ENCODE data around the gene CYP2D6. TPM values are rescaled to one million over a fixed set of nuclear protein-coding genes. Genes with fewer than 3 reads are reported as not detected.
"Not testable (repeated sequence)": the region's sequence is repeated elsewhere in the genome, so short reads cannot be mapped to it uniquely, and the experiment has no call there.

The CYP2D6 gene
- total and polyA plus RNA-seq, 2 of the 13 experiments (the other 11 are each of a cell fraction or from before 2014, with no cell fraction given): 1.0 to 3.7 TPM

DNA sequence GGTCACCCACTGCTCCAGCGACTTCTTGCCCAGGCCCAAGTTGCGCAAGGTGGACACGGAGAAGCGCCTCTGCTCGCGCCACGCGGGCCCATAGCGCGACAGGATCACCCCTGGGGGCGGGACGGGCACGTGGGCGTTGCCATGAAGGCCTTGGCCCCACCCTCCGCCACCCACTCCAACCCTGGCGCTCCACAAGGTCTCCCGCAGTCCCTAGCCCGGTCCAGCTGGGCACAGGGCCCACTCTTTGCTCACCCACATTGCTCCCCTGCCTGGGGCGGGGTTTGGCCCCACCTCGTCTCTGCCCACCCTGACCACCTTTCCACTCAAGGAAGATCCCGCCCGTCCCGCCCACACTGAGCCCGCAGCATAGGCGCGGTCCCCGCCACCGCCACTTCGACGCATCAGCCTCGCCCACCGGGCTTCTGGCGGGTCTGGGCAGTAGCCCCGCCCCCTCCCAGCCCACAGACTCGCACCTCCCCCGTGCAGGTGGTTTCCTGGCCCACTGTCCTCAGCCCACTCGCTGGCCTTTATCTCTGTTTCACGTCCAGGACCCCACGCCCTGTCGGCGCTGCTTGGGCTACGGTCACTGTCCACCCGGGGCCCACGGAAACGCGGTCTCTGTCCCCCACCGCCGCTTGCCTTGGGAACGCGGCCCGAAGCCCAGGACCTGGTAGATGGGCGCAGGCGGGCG lies 12.3 kb upstream of the CYP2D6 start:
- DNase-seq (ENCODE audit: low spot score): no peak
- Histone ChIP-seq H3K4me2 (ENCODE audit: low read depth, low read length) (no peak overlapping the region), H3K9me3 (ENCODE audit: low read length) (no peaks in the 10 kb centered on the region), H4K20me1 (ENCODE audit: insufficient read depth, low read length) (no peaks in the 10 kb centered on the region), H3K9ac (ENCODE audit: insufficient read depth, low read depth, low read length) (no peak overlapping the region), H3K27ac (ENCODE audit: extremely low read length, insufficient read depth, low read length) (no peak overlapping the region), H3K27me3 (ENCODE audit: control insufficient read depth in 1 of 2, insufficient read depth in 2 of 2, low read length in 2 of 2) (no peaks in the 10 kb centered on the region), H2AFZ (ENCODE audit: low read length) (no peak overlapping the region), H3K36me3 (replicated peaks in 1 of 2; ENCODE audit: control insufficient read depth in 1 of 2, insufficient read depth in 2 of 2, low read length in 2 of 2) (no peaks in the 10 kb centered on the region), H3K4me3 (replicated peaks in 1 of 3; ENCODE audit: insufficient read depth in 1 of 3, low read depth in 2 of 3, low read length in 3 of 3) (no peak overlapping the region), H3K79me2 (ENCODE audit: insufficient read depth, low read length) (no peaks in the 10 kb centered on the region), H3K4me1 (ENCODE audit: insufficient read depth, low read length) (peaks cover 16% of the 10 kb centered on the region)
- 97% methylated on average over 35 of the region's 54 CpGs for WGBS (ENCODE audit: low lambda C conversion rate)
- in situ Hi-C loops (cut with HindIII; ENCODE audit: extremely low pct_ligation_motif_present, low pct_unique_long_range_greater_than_20kb): no loop called here
- TF ChIP-seq, protein P1, sequence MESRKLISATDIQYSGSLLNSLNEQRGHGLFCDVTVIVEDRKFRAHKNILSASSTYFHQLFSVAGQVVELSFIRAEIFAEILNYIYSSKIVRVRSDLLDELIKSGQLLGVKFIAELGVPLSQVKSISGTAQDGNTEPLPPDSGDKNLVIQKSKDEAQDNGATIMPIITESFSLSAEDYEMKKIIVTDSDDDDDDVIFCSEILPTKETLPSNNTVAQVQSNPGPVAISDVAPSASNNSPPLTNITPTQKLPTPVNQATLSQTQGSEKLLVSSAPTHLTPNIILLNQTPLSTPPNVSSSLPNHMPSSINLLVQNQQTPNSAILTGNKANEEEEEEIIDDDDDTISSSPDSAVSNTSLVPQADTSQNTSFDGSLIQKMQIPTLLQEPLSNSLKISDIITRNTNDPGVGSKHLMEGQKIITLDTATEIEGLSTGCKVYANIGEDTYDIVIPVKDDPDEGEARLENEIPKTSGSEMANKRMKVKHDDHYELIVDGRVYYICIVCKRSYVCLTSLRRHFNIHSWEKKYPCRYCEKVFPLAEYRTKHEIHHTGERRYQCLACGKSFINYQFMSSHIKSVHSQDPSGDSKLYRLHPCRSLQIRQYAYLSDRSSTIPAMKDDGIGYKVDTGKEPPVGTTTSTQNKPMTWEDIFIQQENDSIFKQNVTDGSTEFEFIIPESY (CRISPR knock-in tag; IDR thresholded peaks at IDR 0.05): peak; percentile 39; the same call in 1 of the 2 replicates
- no peak for TF ChIP-seq IKZF1 (IDR thresholded peaks at IDR 0.05)
- no TSS peak for BruUV-seq (replicated peaks)
- intact Hi-C loops (cut with micrococcal nuclease; ENCODE audit: unreplicated experiment): no loop called here
- CTCF ChIA-PET (ENCODE audit: low intra/inter-chr PET ratio, low total read pairs): no interaction called here
- POLR2A ChIA-PET: no interaction called here
- FAIRE-seq: no peak
- ATAC-seq: no peak

DNA sequence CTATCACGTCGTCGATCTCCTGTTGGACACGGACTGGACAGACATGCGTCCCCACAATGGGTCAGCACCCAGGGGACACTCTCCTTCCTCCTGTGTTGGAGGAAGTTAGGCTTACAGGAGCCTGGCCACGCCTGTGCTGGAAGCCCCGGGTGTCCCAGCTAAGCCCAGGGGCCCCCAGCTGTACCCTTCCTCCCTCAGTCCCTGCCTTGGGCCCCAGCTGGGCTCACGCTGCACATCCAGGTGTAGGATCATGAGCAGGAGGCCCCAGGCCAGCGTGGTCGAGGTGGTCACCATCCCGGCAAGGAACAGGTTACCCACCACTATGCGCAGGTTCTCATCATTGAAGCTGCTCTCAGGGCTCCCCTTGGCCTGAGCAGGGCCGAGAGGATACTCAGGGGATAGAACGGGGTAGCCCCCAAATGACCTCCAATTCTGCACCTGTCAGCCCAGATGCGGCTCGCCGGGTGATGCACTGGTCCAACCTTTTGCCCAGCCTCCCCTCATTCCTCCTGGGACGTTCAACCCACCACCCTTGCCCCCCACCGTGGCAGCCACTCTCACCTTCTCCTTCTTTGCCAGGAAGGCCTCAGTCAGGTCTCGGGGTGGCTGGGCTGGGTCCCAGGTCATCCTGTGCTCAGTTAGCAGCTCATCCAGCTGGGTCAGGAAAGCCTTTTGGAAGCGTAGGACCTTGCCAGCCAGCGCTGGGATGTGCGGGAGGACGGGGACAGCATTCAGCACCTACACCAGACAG lies 10.9 kb upstream of the CYP2D6 start:
- H3K36me3 ChIP-seq (replicated peaks in 1 of 2; ENCODE audit: control insufficient read depth in 1 of 2, insufficient read depth in 2 of 2, low read length in 2 of 2); DNase-seq (ENCODE audit: low spot score); ATAC-seq; H3K4me3 ChIP-seq (replicated peaks in 1 of 3; ENCODE audit: insufficient read depth in 1 of 3, low read depth in 2 of 3, low read length in 3 of 3); BruUV-seq (replicated peaks); H3K27me3 ChIP-seq (ENCODE audit: control insufficient read depth in 1 of 2, insufficient read depth in 2 of 2, low read length in 2 of 2); POLR2A ChIA-PET; H2AFZ ChIP-seq (ENCODE audit: low read length); FAIRE-seq; H4K20me1 ChIP-seq (ENCODE audit: insufficient read depth, low read length); H3K9ac ChIP-seq (ENCODE audit: insufficient read depth, low read depth, low read length); H3K79me2 ChIP-seq (ENCODE audit: insufficient read depth, low read length); H3K9me3 ChIP-seq (ENCODE audit: low read length); in situ Hi-C loops (cut with HindIII; ENCODE audit: extremely low pct_ligation_motif_present, low pct_unique_long_range_greater_than_20kb); intact Hi-C loops (cut with micrococcal nuclease; ENCODE audit: unreplicated experiment); H3K4me2 ChIP-seq (ENCODE audit: low read depth, low read length); H3K27ac ChIP-seq (ENCODE audit: extremely low read length, insufficient read depth, low read length); CTCF ChIA-PET (ENCODE audit: low intra/inter-chr PET ratio, low total read pairs): not testable (repeated sequence)
- WGBS (ENCODE audit: low lambda C conversion rate): 97% methylated on average over 8 of the region's 24 CpGs
- H3K4me1 ChIP-seq (ENCODE audit: insufficient read depth, low read length): peaks cover 16% of the 10 kb centered on the region

DNA sequence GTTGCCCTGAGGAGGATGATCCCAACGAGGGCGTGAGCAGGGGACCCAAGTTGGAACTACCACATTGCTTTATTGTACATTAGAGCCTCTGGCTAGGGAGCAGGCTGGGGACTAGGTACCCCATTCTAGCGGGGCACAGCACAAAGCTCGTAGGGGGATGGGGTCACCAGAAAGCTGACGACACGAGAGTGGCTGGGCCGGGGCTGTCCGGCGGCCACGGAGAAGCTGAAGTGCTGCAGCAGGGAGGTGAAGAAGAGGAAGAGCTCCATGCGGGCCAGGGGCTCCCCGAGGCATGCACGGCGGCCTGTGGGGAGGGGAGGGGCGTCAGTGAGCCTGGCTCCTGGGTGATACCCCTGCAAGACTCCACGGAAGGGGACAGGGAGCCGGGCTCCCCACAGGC lies 9.5 kb upstream of the CYP2D6 start:
- H3K4me2 ChIP-seq (ENCODE audit: low read depth, low read length); intact Hi-C loops (cut with micrococcal nuclease; ENCODE audit: unreplicated experiment); H3K79me2 ChIP-seq (ENCODE audit: insufficient read depth, low read length); CTCF ChIA-PET (ENCODE audit: low intra/inter-chr PET ratio, low total read pairs); H3K27me3 ChIP-seq (ENCODE audit: control insufficient read depth in 1 of 2, insufficient read depth in 2 of 2, low read length in 2 of 2); FAIRE-seq; H3K9ac ChIP-seq (ENCODE audit: insufficient read depth, low read depth, low read length); DNase-seq (ENCODE audit: low spot score); H3K36me3 ChIP-seq (replicated peaks in 1 of 2; ENCODE audit: control insufficient read depth in 1 of 2, insufficient read depth in 2 of 2, low read length in 2 of 2); H3K9me3 ChIP-seq (ENCODE audit: low read length); BruUV-seq (replicated peaks); in situ Hi-C loops (cut with HindIII; ENCODE audit: extremely low pct_ligation_motif_present, low pct_unique_long_range_greater_than_20kb); POLR2A ChIA-PET; ATAC-seq; H3K27ac ChIP-seq (ENCODE audit: extremely low read length, insufficient read depth, low read length); H2AFZ ChIP-seq (ENCODE audit: low read length); H3K4me3 ChIP-seq (replicated peaks in 1 of 3; ENCODE audit: insufficient read depth in 1 of 3, low read depth in 2 of 3, low read length in 3 of 3); H4K20me1 ChIP-seq (ENCODE audit: insufficient read depth, low read length): not testable (repeated sequence)
- WGBS (ENCODE audit: low lambda C conversion rate): 88% methylated on average over 13 of the region's 17 CpGs
- peaks cover 13% of the 10 kb centered on the region for H3K4me1 ChIP-seq (ENCODE audit: insufficient read depth, low read length)

All from HepG2 (cell line).